GM12801 (cell line): Measurements from ENCODE around the gene TAOK3.

Source experiments
- CTCF ChIP-seq: IDR thresholded peaks from one replicate; pipeline ENCODE4 v1.5.1; 2011; ENCODE audit warnings: control low read depth; ENCODE audit not compliant: insufficient read length; ENCODE audit errors: extremely low read depth

TAOK3 gene

GRCh38 chr12:118372541-118373495 is at the start of gene TAOK3:
Gene TAOK3 (minus strand): TSS chr12:118372907. CDS start chr12:118255567, 117,340 bp downstream.
- TF ChIP-seq CTCF: no peak

GRCh38 chr12:118420673-118421072 is 48.0 kb upstream of the TAOK3 start:
- no peak for TF ChIP-seq CTCF

- TF ChIP-seq CTCF: no peak
These were observed 45.8 kb upstream of the TAOK3 start for GRCh38 chr12:118418385-118419057.

GRCh38 chr12:118417942-118418341 is 45.2 kb upstream of the TAOK3 start:
- TF ChIP-seq CTCF: no peak

- TF ChIP-seq CTCF: no peak
These were observed 37.1 kb upstream of the TAOK3 start for GRCh38 chr12:118409834-118410233.

- TF ChIP-seq CTCF: no peak
These were observed 32.3 kb upstream of the TAOK3 start for GRCh38 chr12:118404876-118405521.

- no peak for TF ChIP-seq CTCF
These were observed 29.5 kb upstream of the TAOK3 start for GRCh38 chr12:118402251-118402650.
